Cerebellar cortex (tissue), 1 donor: ENCODE data around the gene PCP4L1.
"Not testable (repeated sequence)": the region's sequence is repeated elsewhere in the genome, so short reads cannot be mapped to it uniquely, and the experiment has no call there.

Source experiments
- DNase-seq: peaks from one replicate; pipeline ENCODE4 v3.0.0-alpha.2; 2015; ENCODE audit warnings: low spot score

The PCP4L1 gene

DNA sequence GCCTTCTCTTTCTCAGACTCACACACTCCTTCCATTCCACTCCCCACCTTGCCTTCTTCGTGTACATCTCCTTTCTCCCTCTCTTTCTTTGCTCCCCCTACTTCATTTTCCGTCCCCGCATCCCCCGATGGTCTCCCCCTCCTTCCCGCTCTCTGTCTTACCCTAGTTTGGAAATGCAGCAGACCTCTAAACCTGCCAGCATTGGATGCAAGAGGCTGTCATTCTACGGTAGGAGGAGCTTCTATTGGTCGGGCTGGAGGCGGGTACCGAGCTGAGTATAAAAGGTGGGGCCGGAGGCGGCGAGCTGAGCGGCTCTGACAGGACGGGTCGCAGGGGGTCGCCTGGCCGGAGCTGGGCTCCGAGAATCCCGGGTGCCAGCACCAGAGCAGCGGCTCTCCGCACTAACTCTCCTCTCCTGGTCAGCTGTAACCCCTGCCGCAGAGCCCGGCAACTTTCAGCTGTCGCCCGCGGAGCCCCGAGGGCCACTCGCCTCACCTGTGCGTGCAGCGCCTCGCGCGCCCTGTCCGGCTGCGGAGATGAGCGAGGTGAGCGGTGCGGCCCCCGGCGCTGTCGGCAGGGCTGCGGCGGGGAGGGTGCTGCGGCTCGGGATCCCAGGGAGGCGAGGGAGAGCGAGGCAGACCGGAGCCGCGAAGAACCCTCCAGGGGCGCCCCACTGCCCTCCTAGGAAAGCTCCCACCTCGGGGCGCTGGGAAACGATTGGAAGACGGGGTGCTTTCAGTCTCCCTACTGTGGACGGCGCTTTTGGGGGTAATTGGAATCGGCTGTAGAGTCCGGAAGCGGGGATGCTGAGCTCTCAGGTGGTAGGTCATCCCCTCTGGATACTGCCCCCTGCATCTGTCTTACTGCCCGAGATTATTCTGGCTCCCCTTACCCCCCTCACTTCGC is at the start of gene PCP4L1:
TSS of gene PCP4L1 (plus strand) at position 307 of the 906 bp plus-strand sequence. CDS start at position 537, 230 bp downstream.
- peak; percentile 44 for DNase-seq

DNA sequence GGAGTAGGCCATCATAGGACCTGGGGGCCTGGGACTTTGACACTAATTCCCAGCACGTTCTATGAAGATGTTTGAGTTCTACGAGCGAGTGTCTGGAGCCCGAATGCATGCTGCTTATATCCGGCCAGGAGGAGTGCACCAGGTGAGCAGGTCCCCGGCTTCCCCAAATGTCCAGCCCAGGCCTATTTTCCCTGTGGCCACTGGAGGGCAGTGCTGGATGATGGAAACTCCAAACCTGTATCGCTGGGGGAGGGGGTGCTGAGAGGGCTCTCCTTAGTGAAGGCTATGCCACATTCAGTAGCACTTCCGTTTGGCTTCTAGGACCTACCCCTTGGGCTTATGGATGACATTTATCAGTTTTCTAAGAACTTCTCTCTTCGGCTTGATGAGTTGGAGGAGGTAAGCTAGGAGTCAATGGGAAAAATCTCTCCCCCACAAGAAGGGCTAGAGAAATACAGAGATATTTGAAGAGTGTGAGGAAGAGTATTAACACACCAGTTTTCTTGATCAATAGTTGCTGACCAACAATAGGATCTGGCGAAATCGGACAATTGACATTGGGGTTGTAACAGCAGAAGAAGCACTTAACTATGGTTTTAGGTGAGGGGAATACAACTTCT is 48.6 kb upstream of the PCP4L1 start:
- DNase-seq = peak; percentile 82

DNA sequence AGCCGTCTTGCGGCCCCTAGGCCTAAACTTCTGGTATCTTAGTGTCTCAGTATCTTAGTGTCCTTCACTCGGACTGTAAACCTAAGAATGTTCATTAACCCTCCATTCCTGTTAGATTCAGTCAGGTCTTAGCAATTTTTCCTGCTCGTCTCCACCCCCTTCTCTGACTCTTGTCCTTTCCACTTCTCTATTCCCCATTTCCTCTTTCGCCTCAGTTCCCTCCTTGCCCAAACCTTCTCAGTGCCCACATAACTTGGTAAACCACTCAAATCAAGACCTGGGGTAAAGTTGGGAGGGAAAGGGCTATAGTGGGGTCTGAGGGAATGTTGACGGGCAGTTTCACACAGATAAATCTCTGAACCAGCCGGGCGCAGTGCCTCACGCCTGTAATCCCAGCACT is 44.2 kb upstream of the PCP4L1 start:
- no peak for DNase-seq

DNA sequence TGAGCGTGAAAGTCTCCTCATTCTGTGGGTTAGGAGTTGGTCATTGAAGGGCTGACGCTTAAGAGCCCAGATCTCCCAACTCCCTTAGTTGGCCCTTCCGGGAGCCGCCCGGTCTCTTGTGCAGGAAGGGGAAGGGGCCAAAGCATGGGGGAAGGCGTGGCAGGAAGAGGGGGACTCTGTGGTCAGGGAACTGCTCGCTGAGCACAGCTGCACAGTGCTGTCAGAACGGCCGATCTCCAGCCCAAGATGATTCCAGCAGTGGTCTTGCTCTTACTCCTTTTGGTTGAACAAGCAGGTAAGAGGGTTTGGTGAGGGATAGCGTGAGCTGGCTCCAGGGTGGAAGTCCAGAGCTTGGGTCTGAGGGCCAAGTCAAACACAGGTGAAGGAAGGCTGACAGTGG is 43.5 kb upstream of the PCP4L1 start, which contains the start of gene FCER1G:
TSS of gene FCER1G (plus strand) at position 220 of the 400 bp plus-strand sequence. CDS start at position 247, 27 bp downstream.
- no peak for DNase-seq

DNA sequence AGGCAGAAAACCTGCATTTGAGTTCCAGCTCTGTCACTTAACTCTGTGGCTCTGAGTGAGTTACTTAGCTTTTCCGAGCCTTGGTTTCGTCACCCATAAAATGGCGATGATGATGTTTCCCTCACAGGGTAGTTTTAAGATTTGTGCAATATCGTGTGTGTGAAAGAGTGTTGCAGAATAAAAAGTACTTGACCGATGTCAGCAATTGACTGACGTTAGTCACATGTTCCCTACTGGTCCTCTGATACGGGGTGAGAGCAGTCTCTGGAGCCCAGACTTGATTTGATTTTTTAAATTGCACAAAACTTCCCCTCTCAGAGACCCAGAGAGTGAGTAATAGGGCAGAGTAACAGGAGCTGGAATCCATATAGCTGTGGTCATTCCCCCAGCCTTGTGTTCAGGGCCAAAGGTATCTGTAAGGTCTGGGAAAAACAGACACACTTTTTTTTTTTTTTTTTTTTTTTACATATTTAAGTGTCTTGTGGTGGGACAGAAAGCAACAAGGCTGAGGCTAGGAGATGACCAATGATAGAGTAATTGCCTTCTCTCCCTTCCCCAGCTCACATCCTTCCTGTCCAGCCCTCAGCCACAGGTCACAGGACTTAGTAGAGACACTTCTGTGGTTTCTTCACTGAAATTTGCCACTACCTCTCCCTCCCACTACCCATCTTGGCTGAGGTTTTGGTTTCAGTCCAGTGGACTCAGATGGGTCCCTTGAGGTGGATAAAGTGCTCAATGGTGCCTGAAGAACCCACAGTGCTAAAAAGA is 41.4 kb upstream of the PCP4L1 start:
- DNase-seq = no peak

DNA sequence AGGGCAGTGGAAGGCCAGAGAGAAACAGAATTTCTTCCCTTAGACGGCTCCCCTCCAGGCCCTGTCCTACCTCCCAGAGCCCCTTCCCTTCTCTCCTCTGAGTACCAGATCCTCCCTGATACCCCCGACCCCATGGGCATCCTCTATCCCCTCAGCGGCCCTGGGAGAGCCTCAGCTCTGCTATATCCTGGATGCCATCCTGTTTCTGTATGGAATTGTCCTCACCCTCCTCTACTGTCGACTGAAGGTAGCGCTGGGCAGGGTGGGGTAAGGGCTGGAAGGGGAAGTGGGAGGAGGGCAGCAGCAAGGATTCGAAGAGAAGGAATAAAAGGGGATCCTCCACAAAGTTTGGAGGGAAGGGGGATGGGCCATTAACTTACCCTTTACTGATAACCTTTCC is 40.7 kb upstream of the PCP4L1 start:
- no peak for DNase-seq

DNA sequence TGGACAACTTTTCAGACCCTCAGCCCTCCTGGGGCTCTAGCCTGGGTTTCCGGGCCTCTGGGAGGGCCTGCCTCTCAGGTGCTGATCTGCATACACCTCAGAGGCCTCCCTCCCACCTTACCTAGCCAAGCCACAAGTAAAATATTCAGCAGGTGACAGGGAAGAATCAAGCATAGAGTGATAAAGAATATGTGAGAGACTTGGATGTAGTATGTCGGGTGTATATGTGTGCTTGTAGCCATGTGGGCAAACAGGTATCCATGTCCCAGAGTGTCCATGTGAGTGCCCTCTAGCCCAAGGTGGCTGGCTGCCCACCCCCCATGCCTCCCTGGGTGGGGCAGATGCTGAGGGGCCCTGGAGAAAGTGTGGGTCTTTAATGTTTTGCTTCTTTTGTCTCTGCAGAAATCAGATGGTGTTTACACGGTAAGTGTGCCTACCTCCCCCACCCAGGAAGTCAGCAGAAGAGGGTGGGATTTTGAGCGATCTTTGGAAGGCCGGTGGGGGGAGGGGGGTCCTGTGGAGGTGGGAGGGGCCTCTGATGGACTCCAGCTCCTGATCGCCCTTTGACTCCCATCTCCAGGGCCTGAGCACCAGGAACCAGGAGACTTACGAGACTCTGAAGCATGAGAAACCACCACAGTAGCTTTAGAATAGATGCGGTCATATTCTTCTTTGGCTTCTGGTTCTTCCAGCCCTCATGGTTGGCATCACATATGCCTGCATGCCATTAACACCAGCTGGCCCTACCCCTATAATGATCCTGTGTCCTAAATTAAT is 40.1 kb upstream of the PCP4L1 start:
- DNase-seq = no peak

DNA sequence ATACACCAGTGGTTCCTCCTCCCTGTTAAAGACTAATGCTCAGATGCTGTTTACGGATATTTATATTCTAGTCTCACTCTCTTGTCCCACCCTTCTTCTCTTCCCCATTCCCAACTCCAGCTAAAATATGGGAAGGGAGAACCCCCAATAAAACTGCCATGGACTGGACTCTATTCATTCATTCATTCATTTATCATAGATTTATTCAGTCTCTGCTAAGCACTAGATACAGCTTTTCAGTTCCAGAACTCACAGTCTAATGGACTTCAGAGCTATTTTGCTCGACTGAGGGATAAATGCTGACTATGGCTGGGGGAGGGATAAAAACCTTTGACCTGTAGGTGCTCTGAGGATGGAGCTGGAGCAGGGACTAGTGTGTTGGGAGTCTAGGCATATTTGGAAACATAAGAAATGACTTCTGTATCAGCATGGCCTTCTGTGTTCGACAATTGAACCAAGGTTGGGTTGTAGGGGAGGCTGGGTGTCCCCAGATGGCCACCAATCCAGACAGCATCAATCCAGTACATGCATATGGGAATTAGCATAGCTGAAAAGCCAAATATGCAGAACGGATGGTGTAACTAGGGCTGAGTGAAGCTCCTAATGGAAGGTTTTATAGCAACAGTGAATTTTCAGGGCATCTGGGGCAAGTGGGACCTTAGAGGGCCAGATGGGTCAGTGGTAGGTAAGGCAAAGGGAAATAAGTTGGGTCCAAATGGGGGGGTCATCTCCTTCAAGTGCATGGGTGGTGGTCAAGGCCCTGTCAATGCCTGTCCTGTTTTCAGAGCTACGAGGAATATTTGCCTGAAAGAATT is 39.3 kb upstream of the PCP4L1 start:
- DNase-seq = no peak

DNA sequence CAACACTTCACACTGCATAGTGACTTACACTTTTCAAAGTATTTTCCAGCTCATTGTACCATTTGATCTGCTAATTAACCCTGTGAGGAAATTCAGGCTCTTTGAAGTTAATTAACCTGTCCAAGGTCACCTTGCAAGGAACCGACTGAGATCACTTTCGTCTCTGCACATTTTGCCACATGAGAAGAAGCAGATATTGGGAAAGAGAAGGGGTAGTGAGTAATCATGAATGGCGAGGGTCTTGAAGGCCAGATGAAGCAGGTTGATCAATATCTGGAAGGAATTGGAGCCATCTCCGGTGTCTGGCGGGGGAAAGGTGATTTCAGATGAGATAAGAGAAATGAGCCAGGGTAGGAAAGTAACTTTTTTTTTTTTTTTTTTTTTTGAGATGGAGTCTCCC is 38.5 kb upstream of the PCP4L1 start:
- DNase-seq = no peak

DNA sequence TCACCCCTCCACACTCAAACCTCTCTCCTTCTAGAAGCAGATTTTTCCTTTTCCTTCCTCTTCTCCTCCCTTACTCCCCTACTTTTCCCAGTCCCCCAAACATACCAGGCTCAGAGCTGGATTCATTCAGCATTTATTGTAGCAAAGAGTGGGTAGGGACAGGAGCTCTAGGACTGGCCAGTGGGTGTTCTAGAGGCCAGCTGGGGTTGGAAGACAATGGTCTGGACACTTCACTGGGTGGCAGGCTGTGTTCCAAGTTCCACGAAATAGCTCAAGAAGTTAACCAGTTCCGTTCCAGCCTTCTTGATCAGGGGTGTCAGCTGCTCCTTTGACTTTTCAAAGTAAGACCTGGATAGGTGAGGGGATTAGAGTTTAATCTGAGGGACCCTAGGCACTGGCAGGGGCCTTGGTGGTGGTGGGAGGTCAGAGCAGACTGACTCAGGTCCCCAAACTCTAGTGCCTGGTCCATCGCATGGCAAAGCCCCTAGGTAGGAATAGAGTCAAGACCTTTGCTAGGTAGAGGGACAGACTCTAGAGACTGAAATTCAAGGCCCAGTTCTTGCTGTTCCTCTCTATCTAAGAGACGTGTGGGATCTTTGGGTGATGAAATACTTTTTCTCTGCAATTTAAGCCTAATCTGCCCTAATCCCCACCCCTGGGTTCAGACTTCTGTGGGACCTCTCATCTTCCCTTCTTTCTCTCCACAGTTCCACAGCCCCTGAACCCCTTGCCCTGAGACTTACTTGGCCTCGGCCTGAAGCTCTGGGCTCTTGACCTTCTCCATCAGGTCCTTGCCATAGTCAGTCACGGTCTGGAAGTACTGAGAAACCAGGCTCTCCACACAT is 36.1 kb upstream of the PCP4L1 start:
- DNase-seq = no peak

DNA sequence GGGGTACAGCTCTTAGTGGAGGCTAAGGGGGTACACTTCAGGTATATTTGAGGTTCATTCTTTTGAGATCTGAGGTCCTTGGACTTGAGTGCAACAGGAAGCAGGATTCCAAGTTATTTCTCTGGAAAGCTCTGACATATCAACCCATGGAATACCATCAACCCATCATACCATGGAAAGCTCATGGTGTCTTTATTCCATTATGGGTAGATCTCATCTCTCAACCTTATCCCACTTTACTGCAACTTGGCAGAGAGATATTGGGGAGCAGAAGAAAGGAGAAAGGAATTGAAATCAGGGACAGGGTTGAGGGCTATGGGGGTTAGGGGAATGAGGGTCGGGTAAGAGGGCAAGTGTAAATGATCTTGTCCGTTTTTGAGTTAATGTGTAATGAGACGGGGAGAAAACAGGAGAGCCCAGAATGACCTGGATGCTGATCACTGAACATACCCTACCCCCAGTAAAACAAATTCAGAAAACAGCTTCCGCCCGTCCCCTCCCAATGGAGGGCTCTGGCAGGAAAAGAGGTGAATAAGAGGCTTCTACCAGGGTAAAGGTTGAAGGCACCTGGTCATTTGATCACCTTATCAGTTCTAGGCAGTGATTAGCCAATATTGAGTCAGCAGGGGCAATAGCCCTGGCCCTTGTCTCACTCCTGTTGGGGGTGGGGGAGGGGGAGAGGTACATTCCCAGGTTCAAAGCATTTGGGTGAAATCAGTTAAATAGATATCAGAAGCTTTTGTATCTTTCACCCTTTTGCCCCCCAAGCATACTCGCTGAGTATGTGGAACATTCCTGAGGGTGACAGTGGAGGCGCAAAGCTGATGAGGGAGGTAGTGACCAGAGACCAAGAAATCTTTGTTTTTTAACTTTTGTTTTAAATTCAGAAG is 34.5 kb upstream of the PCP4L1 start:
- DNase-seq = no peak

DNA sequence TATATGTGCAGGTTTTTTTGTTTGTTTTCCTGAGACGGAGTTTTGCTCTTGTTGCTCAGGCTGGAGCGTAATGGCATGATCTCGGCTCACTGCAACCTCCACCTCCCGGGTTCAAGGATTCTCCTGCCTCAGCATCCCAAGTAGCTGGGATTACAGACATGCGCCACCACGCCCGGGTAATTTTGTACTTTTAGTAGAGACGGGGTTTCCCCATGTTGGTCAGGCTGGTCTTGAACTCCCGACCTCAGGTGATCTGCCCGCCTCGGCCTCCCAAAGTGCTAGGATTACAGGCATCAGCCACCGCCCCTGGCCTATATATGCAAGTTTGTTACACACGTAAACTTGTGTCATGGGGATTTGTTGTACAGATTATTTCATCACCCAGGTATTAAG is 33.9 kb upstream of the PCP4L1 start:
- not testable (repeated sequence) for DNase-seq

DNA sequence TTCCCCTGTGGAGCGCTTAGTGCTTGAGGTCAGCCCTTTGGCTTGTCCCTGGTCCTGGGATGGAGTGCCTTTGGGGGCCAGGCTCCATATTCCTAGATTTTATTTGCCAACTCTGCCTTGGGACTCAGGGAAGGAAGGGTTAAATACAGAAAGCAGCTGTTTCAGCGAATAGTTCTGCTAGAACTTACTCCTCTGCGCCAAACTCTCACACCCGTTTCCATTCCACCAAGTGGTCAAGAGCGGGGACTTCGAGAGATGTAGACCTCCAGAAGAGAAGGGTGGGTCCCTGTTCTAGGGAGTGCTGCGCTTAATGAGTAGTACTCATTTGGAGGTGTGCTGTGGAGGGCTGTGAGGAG is 33.4 kb upstream of the PCP4L1 start:
- no peak for DNase-seq

DNA sequence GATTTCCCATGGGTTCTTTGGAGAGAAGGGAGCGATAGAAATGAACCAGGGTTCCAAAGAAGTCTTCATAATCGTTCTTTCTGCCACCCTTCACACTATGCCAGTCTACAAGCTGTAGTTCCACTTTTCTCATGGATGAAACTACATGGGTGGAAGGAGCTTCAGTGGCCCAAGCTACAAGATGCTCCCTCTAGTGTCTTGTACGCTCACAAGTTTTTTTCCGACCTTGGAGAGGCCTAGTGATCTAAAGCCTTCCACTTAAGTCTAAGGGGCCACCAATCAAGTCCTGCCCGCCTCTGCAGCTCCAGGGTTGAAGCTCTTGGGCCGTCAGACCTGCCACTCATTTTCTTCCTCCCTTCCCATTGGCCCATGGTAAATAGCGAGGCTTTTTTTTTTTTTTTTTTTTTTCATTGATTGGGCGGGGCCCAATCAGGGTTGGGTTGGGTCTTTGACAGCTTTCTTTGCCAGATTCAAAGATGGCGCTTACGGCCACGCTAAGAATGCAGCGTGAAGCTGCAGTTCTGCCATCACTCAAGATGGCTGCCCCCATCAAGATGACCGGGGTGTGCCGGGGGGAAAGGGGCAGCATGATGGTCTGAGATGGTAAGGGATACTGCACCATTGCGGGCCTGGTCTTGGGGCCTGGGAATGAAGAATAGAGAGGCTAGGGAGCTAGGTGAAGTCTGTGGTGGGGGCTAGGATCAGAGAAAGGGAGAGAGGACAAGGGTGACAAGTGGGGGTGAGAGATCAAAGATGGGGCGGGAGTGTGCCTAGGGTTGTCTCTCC is 32.8 kb upstream of the PCP4L1 start, which contains the start of gene TOMM40L:
TSS of gene TOMM40L (plus strand) at position 527 of the 786 bp plus-strand sequence. CDS start 430 bp downstream, outside the sequence.
- peak; percentile 100 for DNase-seq

DNA sequence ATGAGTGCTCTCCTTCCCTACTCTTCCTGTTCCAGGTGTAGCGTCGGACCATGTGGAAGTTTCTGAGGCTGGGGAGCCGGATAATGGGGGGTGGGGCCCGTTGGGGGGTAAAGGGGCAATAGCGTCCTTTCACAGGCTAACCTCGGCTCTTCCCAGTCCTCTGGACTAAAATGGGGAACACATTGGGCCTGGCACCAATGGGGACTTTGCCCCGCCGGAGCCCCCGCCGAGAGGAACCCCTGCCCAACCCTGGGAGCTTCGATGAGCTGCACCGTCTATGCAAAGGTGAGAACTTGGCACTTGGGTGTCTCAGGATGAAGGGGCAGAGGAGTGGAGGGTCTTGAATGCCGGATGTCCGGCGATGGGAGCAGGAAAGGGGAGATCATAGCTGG is 32.2 kb upstream of the PCP4L1 start:
- peak; percentile 38 for DNase-seq

DNA sequence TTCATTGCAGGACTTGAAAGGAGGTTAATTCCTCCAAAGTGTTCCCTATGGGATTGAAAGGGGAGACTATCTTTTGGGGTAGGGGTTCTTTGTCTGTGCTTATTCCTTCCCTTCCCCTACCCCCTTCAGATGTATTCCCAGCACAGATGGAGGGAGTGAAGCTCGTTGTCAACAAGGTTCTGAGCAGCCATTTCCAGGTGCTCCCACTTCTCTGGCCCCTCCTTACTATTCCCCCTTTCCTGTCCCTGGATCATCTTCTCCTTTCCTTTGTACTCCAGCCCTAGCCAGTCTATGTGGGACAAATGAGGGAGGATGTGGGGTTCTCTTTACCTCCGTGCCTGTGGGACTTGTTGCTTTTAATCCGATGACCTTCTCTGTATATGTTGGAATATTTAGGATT is 31.8 kb upstream of the PCP4L1 start:
- DNase-seq = peak; percentile 31

DNA sequence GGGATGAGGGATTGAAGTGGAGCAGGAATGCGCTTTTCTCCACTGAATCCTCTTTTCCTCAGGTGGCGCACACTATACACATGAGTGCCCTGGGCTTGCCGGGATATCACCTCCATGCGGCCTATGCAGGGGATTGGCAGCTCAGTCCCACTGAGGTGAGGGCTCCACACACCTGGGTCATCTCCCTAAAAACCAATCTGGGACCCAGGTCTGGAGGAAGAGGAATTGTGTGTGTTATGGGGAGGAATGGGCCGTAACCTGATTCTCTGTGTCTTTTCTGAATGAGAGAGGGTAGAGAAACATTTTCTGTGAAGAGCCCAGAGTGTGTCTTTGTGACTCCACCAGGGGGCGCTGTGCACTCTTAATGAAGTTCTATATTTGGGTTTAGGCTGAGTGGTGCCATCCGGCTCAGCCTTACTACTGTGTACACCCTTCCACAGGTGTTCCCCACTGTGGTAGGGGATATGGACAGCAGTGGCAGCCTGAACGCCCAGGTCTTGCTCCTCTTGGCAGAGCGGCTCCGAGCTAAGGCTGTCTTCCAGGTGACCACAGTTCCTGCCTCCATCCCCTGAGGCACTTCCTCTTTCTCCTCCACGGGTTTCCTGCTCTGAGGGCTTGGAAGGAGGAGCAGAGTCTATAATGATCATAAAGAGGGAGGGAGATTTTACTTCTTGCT is 31.2 kb upstream of the PCP4L1 start:
- DNase-seq = peak; percentile 87
